ENCODE data around the gene SKAP1.
"Not testable (repeated sequence)": the region's sequence is repeated elsewhere in the genome, so short reads cannot be mapped to it uniquely, and the experiment has no call there.

The SKAP1 gene

DNA sequence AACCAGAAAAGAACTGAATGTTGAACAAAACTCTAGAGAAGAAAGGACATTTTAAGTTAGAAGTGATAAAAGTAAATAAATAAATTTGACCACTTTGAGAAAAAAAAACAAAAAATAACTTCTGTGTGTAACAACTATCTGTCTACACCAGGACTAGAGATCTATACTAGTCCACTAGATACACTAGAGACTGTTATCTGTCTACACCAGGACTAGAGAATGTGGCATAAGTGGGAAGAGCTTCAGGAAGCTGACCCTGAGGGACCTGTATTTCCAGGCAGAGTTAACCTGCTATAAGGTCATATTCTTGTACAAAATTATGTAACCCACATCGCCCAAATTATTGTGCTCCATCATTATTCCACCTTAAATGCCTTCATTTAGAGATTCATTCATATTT, 160.8 kb downstream of the SKAP1 start:
- no peak for DNase-seq

DNA sequence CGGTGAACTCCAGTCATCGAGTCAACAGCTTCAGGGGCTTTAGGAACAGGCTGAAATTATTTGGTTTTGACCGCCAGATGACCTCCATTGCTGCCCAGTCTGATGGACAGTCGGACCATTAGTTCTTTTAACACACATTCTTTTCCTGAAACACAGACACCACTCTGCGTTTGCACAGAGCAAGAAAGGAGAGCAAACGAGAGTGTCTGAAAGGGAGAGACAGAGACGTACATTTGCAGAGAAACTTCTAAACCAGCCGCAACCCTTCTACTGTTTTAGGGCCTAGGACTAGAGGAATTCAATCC, 166.3 kb downstream of the SKAP1 start:
- no peak for DNase-seq

DNA sequence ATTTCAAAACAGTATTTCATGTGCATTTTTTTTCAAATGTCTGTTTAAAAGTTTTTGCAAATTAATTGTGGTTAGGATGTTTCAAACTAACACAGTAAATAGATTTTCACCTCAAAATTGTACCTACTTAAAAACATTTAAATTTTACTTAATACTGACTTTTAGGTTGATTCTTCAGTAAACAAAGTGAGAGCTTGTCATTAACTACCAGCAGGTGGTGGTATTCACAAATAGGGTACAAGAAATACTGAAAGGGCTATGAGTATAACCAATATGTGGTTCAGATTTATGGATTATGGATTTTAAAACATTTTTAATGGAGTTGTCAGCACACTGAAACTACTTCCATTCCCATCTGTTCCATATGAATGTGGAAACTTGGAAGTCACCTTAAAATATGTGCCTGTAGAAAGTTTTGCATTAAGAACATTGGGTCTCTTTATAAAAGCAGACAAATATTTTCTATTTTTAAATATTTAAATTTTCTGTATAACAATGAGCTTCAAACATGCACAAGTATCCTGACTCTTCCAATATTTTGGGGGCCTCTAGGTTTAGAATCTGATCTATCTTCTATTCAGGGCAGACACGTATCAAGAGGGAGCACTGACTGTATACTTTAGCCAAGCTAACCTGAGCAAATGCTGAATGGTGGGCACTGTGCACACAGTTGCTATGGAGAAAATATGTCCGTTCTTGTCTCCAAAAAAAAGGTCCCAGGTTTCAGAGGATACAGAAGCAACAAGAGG, 166.9 kb downstream of the SKAP1 start:
- DNase-seq, result no peak

DNA sequence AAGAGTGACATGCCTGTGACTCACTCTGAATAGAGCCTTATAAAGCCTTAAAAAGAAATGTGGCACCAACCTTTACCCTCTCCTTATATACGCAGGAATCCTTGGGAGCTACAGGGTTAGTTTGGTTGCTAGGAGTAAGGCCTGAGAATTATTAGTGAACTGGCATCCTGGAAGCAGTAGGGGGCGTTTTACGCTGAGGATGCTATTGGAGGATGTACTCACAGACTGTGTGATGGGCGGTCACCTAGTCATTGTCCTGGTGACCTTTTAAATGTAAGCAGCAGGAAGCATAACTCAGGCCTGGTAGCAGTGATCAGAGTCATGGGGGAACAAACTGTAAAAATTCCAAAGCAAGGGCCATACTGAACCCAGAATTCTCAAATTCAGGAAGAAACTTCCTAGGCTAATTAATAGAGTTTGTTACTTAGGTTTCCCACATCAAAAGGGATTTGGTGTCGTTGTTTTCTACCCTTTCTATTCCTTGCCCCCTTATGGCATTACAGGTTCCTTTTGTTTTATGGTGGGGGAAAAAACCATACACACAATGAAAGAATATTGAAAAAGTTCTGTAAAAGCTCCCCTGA, 168.6 kb downstream of the SKAP1 start:
- no peak for DNase-seq

DNA sequence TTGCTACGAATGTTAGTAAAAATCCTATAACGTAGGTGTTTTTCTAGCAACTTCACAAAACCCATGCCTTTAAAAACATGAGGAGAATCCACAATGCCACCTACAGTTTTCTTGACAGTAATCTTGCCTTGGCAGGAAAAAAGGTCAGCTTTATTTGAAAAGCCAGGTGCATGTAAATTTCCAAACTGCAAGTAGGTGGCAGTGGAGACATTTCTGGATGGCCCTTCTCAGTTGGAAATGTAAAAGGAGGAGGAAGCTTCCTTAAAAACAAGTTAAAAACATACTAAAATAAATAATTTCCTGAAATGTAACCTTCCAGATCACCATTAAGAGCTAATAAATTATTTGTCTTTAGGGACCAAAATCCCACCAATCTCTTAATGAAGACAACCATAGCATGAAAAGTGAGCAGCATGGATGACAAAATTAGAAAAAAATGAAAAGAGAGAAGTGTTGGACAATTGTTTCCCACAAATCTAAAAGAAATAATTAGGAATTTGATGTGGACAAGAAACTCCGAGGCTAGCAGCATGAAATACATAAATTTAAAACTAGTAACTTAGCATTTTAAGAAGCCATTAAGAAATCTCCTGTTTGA, 170.2 kb downstream of the SKAP1 start:
- no peak for DNase-seq

DNA sequence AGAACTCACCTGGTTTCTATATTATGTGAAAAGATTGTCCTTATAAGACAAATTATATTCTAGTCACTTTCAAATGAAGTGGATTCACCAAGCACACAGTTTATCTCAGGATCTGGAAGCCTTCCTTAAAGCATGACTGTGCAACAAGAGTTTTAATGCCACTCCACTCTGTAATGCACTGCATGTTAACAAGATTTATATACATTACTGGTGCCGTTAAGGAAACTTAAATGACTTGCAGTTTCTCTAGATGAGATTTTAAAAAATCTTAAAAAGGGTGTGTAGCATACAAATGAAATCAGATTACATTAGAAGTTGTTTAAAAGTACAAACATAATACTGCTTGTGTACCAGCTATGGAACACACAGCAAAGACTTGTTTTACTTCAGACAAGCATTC, 171.7 kb downstream of the SKAP1 start:
- no peak for DNase-seq

DNA sequence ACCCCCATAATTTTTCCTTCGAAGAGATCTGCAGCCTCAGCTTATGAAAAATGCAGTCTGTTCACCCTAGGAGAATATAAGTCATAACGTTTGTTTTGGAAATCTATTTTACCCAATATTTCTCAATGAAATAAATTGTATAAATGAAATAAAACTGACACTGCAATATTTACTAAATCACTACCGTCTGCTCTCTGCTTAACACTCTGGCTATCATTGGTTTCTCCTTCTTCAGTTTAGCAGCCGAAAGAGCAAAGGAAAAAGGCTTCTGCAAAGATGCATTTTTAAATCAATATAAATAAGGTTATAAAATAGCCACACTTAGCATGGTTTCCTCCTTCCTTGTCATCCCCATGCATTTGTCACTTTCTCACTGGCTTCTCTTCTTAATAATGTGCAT, 174.3 kb downstream of the SKAP1 start:
- DNase-seq, result no peak

DNA sequence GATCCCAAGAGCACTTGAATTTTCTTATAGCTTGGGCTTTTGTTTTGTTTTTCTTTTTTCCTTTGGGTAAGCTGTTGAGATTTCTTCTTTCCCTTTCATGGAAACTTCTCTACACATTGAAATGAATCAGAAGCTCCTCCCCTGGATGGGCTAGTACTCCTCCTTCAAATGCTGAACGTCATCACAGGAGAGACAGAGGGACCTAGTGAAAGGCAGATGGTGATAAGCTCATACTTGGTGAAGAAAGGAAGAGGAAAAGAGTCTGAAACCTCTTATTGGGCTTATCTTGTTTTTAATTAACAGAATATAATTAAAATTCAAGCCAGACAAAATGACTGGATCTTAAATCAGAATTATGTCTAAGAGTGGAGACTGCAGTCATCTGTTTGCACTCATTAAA, 175.1 kb downstream of the SKAP1 start:
- DNase-seq, result no peak

DNA sequence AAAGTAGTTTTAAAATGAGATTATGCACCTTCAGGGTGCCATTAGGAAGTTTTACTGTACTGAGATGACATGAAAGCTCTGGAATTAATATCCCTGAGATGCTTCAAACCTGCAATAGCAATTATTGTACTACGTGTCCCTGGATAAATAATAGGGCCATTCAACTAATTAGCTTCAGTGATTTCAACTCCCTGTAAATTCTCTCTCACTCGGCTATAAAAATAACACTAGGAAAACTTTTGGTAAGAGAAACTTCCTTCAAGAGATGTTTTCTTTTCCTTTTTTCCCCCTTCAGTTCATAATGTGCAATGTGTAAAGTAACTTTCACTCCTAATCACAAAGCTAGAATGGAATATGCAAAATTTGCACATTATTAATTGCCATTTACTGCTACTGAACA, 176.0 kb downstream of the SKAP1 start:
- DNase-seq, result no peak

DNA sequence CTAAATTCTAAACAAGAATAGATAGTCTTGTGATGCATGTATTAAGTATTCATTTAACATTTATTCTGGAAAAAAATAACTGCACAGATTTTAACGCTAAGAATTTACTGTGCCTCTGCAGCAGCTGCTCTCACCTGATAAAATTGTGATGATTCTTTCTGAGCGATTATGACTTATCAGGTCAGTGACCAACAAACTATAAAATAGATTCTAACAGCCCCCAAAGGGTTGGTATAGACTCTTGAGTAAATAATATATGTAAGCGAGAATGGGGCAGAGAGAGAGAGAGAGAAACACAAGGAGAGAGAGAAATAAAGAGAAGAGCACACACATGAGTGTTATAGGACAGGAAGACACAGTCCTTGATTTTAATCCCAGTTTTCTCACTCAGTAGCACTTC, 178.1 kb downstream of the SKAP1 start:
- DNase-seq, result no peak

DNA sequence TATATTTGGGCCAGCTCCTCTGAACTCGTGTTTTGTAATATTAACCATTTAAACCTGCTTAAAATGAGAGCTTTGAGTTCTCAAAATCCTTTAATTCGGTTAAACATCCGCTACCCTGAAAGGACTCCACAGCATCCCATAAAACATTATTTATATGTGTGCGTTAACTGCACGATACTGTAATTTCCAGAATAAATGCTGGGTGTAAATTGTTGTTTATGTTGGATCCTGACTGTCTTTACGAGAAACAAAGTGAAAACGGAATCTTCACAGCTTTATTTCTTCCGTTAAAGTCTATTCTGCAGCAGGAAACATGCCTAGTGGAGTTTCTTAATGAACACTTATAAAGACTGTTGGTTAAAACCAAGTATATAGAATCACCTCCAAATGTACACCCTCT, 179.1 kb downstream of the SKAP1 start:
- no peak for DNase-seq

DNA sequence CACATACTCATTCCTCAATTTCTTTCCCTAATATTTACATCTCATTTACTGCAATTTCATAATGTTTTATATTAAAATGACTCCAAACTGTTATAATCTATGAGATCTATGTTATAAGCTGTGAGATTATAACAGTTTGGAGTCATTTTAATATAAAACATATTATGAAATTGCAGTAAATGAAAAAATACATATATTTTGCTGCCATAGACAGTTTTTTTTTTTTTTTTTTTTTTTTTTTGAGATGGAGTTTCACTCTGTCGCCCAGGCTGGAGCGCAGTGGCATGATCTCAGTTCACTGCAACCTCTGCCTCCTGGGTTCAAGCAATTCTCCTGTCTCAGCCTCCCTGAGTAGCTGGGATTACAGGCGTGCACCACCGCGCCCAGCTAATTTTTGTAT, 180.0 kb downstream of the SKAP1 start:
- not testable (repeated sequence) for DNase-seq

DNA sequence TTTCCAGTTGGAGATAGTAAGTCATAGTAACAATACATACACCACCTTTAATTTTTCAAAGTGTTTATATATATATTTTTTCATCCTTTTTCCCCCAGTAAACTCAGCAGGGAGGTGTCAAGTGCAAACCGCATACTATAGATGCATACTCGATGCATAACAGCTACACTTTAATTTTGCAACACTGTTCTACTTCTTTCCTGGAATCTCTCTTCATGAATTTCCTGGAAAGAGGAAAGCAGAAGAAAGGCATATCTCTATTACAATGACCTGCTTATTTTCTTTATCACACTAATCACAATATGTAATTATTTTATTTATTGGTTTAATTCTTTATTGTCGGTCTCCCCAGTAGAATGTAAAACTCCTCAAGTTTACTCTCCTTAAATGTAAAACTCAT, 182.4 kb downstream of the SKAP1 start:
- DNase-seq, result no peak

DNA sequence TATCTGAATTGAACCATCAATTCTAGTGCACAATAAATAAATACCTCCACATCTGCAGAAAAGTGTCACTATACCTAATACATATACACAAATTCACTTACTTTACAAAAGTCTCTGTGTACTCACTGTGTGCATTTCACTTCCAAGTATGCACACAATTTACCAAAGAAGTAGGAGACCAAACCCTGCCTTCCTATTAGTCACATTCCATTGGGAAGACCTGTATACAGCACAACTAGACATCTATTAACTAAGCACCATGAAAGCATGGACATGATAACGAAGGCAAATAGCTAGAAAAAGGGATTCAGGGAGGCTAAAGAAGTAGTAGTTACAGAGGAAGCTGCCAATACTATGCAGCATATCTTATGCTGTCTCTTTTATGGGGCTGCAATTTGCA, 183.0 kb downstream of the SKAP1 start:
- no peak for DNase-seq

DNA sequence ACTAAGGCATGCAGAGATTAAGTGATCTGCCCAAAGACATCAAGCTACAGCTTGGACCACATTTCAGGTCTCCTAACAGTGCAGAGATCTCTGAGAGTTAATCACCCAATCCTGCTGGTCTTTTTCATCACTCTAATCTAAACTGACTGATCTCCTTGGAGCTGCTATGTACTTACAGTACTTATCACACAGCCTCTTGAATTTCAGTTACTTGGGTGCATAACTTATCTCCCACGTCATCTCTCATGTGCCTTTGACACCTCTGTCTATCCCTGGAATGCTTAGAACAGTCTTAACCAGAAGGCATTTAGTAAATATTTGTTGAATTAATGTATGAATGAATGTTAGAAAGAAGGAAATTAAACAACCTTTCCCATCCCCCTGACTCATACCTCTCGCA, 183.4 kb downstream of the SKAP1 start:
- DNase-seq, result no peak

DNA sequence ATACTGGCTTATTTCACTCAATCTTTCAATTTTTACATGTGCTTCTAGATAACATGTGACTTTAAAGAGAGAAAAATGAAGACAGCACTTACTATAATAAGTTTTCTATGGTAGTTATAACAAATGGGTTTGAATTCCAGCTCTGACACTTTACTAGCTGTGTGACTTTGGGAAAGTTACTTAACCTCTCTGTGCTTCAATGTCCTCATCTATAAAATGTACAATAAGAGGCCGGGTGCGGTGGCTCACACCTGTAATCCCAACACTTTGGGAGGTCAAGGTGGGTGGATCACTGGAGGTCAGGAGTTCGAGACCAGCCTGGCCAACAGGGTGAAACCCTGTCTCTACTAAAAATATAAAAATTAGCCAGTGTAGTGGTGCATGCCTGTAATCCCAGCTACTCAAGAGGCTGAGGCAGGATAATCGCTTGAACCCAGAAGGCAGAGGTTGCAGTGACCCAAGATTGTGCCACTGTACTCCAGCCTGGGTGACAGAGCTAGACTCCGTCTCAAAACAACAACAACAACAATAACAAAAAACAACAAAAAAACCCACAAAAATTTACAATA, 184.5 kb downstream of the SKAP1 start:
- DNase-seq, result not testable (repeated sequence)

DNA sequence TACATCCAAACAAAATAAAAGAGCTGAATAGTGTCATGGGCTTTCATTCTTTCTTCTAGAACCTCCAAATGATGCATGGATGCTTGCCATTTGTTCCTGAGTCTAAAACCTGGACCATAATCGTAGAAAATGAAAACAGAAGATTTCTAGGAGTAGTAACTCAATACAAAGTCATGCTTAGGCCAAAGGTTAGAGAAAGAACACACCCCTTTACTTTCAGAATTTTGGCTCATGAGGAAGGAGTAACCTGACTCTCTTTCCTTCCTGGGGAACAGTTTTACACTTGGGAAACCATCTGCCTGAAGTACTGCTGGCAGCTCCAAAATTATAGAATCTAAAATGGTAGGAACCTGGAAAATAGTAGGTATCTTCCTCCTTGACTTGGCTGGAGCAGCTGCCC, 185.2 kb downstream of the SKAP1 start:
- DNase-seq, result no peak

DNA sequence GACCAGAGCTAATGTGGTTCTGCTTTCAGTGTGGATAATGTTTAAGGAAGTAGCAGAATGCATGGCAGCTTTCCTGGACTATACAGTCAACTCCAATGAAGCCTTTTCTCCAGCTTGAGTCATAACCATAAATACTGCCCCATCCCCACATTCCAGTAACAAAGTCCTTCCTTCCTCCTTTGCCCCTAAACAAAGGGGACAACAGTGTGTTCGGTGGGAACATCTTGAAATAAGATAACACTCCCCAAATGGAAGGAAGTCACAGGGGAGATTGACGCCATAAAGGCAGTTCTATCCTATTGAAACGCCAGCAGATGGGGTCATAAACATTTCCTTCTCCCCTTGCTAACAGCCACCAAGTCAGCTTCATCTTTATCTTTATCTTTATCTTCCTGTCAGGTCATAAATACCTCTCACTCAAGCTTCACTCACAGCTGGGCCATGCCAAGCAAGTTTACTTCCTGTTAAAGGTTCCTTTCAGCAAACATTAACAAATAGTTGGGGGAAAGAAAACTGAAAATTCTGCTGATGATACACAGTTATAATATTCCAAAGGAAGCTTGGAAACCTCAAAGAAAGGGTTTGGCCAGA, 185.8 kb downstream of the SKAP1 start:
- DNase-seq, result no peak

DNA sequence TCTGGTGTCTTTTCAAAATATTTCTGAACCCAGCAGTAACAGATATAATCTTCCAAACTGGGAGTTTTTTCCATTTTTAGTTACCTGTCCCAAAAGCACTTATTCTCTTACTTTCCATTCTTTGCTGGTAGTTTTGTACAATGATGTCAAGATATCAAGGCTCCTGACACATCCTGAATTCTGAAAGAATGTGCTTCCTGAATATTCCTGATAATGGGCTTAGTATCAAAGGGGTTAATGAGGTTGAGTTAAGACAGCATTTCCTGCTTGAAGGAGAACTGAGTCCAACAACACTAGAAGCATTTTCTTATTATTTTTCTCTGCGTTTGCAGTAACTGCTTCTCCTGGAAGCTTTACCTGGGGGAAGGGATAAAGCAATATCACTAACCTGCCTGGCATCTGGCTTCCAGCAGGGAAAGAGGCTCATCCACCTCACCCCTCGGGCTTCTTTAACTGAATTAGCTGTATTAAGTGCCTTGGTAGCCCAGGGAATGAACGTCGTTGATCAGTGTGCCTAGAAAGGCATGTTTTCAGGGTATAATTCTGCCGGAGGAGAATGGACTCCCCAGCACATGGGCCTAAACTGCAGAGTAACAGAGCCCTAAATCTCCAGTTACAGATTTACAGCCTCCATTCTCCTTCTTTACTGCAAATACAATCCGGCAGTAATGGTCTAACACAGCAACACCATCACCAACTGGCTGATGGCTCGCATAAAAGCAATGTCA, 188.1 kb downstream of the SKAP1 start:
- DNase-seq, result no peak

DNA sequence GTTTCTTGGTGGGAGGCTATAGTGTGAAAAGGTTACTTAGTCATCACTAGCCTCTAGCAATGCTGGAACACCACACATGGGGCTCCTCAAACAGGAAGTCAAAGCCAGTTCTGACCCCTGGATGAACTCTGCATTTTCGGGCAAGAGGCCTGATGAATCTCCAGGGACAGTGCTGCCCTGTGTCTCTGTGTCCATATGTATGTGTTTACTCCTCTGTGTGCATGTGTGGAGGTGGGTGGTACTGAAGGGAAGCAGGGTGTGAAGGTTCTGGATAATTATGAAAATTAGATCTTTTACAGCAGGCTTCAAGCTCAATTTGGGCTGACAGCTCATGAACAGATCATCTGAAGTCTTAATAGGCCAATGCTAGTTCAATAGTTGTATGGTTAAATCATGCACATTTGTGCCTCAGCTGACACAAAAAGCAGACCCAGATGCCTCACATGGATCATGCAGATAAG, 188.9 kb downstream of the SKAP1 start:
- DNase-seq, result no peak

DNA sequence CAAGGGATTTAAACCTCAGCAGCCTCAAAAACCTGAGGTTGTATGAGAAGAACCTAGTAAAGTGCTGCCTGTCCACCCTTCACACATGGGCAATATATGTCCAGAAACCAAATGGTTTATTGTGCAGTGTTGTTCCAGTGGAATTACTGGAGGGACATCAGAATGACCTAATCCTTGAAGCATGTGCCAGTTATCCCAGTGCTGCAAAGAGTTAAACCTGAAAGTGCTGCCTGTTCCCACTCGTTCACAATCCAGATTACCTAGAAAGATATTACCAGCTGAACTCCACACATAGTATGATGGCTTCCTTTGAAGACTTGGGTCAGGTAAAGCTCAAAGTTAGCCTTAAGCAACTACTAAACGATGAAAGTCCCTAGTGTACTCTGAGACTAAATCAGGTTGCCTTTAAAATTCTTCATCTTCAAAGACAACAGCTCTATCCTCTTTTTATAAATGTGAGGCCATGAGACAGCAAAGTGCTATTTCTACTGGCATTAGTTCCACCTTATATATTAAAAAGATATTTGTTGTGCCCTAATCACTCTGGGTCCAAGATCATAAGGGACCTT, 189.4 kb downstream of the SKAP1 start:
- DNase-seq, result no peak

DNA sequence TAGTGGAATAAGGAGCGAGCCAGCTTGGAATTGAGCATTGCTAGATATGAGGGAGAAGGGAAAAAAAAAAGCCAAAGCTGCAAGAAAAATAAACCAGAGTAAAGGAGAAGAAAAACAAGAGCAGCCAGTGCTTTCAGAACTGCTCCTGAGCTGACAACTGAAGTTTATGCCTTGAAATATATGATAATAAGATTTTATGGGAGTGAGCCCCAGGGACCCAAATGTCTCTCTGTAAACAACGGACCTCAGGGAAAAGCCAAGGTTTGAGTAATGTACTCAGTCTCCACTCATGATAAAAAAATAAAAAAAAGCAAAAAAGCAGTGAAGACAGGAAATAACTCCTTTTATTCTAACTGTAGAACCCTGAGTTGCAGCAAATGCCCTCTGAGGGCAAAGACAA, 189.9 kb downstream of the SKAP1 start:
- no peak for DNase-seq

DNA sequence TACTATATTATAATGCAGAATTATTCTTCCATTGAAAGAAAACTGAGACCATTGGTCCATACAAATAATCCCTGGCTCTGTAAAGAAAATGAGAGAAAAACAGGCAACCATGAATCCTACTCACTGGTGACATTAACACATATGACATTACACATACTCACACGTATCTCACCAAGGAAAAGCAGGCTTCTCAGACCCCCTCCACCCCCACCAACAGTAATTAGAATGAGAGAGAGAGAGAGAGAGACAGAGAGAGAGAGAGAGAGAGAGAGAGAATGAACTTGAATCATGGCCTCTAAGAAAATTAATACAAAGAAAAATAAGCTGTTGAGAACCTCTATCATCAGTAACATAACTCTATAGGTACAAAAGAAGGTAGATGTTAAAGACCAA, 190.4 kb downstream of the SKAP1 start:
- DNase-seq, result no peak
